Measurements from ENCODE around the gene MAS1L.

The MAS1L gene

GRCh38 chr6:29525311-29525639, 37.5 kb upstream of the MAS1L start:
- H3K9ac ChIP-seq, result no peak overlapping the region
- no peak overlapping the region for H3K4me3 ChIP-seq (ENCODE audit: low read depth, low read length)
- no peaks in the 10 kb centered on the region for H3K27me3 ChIP-seq (ENCODE audit: control insufficient read depth, insufficient read depth, low read length)
- no peak overlapping the region for H3K27ac ChIP-seq
- no peak for TF ChIP-seq CTCF (IDR thresholded peaks at IDR 0.05)
- no peak overlapping the region for H3K4me2 ChIP-seq (ENCODE audit: low read length)
- H3K4me1 ChIP-seq, result no peaks in the 10 kb centered on the region
- no peaks in the 10 kb centered on the region for H3K36me3 ChIP-seq (ENCODE audit: control insufficient read depth, insufficient read depth, low read length)
- H3K9me3 ChIP-seq (ENCODE audit: control insufficient read depth, low read length), result no peaks in the 10 kb centered on the region
- no peaks in the 10 kb centered on the region for H3K79me2 ChIP-seq
- H2AFZ ChIP-seq, result no peak overlapping the region

GRCh38 chr6:29524444-29525310, 36.9 kb upstream of the MAS1L start:
- Histone ChIP-seq H3K9ac (no peak overlapping the region), H3K36me3 (ENCODE audit: control insufficient read depth, insufficient read depth, low read length) (no peaks in the 10 kb centered on the region), H2AFZ (no peak overlapping the region), H3K79me2 (no peaks in the 10 kb centered on the region), H3K4me3 (ENCODE audit: low read depth, low read length) (no peak overlapping the region), H3K4me1 (no peaks in the 10 kb centered on the region), H3K4me2 (ENCODE audit: low read length) (no peak overlapping the region), H3K27ac (no peak overlapping the region), H3K27me3 (ENCODE audit: control insufficient read depth, insufficient read depth, low read length) (no peaks in the 10 kb centered on the region), H3K9me3 (ENCODE audit: control insufficient read depth, low read length) (no peaks in the 10 kb centered on the region)
- TF ChIP-seq CTCF (IDR thresholded peaks at IDR 0.05), result no peak

- Histone ChIP-seq H3K79me2 (no peaks in the 10 kb centered on the region), H3K27me3 (ENCODE audit: control insufficient read depth, insufficient read depth, low read length) (no peaks in the 10 kb centered on the region), H3K9ac (no peak overlapping the region), H2AFZ (no peak overlapping the region), H3K27ac (no peak overlapping the region), H3K36me3 (ENCODE audit: control insufficient read depth, insufficient read depth, low read length) (no peaks in the 10 kb centered on the region), H3K4me3 (ENCODE audit: low read depth, low read length) (no peak overlapping the region), H3K4me2 (ENCODE audit: low read length) (no peak overlapping the region), H3K4me1 (no peaks in the 10 kb centered on the region), H3K9me3 (ENCODE audit: control insufficient read depth, low read length) (no peaks in the 10 kb centered on the region)
- no peak for TF ChIP-seq CTCF (IDR thresholded peaks at IDR 0.05)
Observed at GRCh38 chr6:29524044-29524443, 36.3 kb upstream of the MAS1L start.

- TF ChIP-seq CTCF (IDR thresholded peaks at IDR 0.05), result no peak
- no peaks in the 10 kb centered on the region for H3K9me3 ChIP-seq (ENCODE audit: control insufficient read depth, low read length)
- H3K4me3 ChIP-seq (ENCODE audit: low read depth, low read length), result no peak overlapping the region
- H3K27me3 ChIP-seq (ENCODE audit: control insufficient read depth, insufficient read depth, low read length), result no peaks in the 10 kb centered on the region
- H3K36me3 ChIP-seq (ENCODE audit: control insufficient read depth, insufficient read depth, low read length), result no peaks in the 10 kb centered on the region
- no peak overlapping the region for H3K27ac ChIP-seq
- H2AFZ ChIP-seq, result no peak overlapping the region
- no peak overlapping the region for H3K4me2 ChIP-seq (ENCODE audit: low read length)
- H3K79me2 ChIP-seq, result no peaks in the 10 kb centered on the region
- no peaks in the 10 kb centered on the region for H3K4me1 ChIP-seq
- no peak overlapping the region for H3K9ac ChIP-seq
Observed at GRCh38 chr6:29522227-29522626, 34.5 kb upstream of the MAS1L start.
